Erythroblast (primary cell): ENCODE results near the gene TMEM237.
A peak's percentile ranks its signal among the peaks of the same experiment; 100 is the strongest.
"Not testable (repeated sequence)": the region's sequence is repeated elsewhere in the genome, so short reads cannot be mapped to it uniquely, and the experiment has no call there.

Experiments
- DNase-seq, 2 experiments: peaks; one replicate each; lab custom pipeline; 2025; lab: John Stamatoyannopoulos, UW
- GATA1 ChIP-seq: IDR thresholded peaks from 2 replicates; pipeline ENCODE4 v1.6.1; 2011; ENCODE audit warnings: low read depth, mild to moderate bottlenecking, control low read depth, low read length, moderate library complexity
- POLR2A ChIP-seq: IDR thresholded peaks from 2 replicates; pipeline ENCODE4 v1.6.1; 2011; ENCODE audit warnings: mild to moderate bottlenecking, low read length

Gene TMEM237, protein sequence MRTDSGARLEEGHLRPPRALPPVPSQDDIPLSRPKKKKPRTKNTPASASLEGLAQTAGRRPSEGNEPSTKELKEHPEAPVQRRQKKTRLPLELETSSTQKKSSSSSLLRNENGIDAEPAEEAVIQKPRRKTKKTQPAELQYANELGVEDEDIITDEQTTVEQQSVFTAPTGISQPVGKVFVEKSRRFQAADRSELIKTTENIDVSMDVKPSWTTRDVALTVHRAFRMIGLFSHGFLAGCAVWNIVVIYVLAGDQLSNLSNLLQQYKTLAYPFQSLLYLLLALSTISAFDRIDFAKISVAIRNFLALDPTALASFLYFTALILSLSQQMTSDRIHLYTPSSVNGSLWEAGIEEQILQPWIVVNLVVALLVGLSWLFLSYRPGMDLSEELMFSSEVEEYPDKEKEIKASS

DNA sequence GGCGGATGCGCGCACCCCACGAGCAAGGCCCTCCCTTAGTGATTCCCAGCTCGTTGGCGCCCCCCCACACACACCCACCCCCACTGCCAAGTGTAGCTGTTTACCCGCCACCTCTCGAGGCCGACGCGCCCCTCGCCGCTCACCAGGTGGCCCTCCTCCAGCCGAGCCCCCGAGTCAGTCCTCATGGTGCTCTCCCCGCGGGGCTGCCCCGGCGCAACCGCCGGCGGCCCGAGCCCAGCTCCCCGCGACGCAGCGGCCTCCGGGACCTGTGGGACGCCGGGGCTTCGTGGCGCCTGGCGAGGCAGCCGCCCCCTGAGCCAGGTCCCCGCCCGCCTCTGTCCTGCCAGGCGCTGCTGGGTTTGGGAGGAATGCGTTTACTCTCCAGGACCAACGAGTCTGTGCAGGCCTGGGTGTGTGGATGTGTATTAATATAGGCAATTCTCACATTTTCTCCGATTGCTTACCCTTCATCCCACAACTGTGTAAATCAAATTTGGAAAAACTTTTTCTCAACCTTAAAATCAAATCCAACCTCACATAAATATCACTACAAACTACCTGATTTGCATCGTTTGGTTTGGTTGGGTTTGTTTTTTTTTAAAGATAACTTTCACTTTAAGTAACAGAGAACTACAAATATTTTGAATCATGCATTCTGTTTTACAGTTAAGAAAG lies at the start of gene TMEM237:
TSS of gene TMEM237 (minus strand) at position 288 of the 675 bp plus-strand sequence. CDS start at position 185, 103 bp downstream.
- DNase-seq, result peak in 1 of 2 experiments; percentile 63

DNA sequence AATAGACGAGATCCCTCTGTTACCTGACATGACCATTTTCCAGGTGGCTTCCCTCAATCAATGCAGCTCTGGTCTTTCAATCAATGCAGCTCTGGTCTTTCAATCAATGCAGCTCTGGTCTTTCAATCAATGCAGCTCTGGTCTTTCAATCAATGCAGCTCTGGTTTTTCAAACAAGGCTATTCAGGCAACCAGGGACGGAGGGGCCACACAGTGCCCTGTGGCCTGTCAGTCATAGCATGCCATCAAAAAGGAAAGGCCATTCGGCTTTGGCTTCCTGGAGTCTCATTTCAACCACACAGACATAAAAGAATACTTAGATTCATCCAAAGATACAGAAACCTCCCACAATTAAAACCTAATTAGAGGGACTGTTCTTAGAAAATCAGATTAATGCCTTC lies 41.9 kb upstream of the TMEM237 start:
- no peak for TF ChIP-seq GATA1
- TF ChIP-seq POLR2A, result no peak
- DNase-seq, result no peak

More for the DNA sequence above, at the start of gene TMEM237:
- TF ChIP-seq POLR2A (no peak), GATA1 (no peak)

DNA sequence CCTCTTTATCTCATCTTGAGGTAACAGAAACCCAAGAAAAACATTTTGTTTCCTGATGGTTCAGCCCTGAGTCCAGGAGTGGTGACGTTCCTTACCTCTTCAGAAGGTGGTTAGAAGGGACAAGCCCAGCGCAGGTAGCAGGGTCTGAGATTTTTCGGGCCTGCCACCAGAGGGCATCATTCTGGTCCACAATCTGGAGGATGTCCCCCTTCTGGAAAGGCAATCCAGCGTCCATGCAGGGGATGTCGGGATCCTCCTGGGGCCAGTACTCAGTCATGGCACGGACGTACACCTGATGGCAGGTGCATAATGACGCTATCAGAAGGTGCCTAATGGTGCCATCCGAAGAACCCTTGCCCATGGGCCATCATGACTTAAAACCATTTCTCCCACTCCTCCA lies 37.4 kb upstream of the TMEM237 start:
- TF ChIP-seq GATA1, result no peak
- no peak for TF ChIP-seq POLR2A
- DNase-seq, result peak; percentile 20 to 54

DNA sequence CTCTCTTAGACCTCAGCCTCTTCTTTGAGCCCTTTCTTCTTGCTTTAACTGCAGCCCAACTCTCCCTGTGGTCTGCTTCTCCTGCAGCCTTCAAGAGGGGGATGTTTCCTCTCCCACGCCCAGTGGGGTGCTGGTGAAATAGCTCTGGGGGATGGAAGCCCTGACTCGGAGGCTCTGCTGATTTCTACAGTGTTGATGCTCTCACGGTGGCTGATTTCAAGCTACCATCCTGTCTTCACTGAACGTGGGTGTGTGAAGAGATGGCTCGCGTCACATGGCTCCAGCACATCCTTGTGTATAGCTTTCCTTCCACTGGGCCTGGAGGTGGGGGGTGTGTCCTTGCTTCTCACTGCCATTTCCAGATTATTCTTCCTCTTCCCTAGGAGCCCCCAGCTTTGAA lies 35.1 kb upstream of the TMEM237 start:
- TF ChIP-seq GATA1 (no peak), POLR2A (no peak)
- DNase-seq, result no peak

DNA sequence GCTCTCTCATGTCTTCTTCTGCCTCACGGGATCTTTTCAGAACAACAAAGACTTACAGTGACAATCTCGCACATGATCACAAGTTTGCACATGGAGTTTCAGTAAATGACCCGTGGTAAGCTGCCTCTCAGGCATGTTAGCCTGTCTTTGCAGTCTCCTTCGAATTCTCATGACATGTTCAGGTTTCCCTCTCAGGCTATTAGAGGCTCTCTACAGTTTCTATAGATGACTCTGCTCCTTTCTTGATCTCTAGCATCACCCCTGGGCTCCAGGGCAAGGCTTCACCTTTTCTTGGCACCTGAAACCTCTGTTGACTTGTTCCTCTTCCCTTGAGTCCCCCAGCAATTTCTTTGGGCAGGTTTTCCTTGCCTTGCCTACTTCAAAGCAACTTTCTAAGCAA lies 32.2 kb upstream of the TMEM237 start:
- TF ChIP-seq POLR2A (no peak), GATA1 (no peak)
- no peak for DNase-seq

DNA sequence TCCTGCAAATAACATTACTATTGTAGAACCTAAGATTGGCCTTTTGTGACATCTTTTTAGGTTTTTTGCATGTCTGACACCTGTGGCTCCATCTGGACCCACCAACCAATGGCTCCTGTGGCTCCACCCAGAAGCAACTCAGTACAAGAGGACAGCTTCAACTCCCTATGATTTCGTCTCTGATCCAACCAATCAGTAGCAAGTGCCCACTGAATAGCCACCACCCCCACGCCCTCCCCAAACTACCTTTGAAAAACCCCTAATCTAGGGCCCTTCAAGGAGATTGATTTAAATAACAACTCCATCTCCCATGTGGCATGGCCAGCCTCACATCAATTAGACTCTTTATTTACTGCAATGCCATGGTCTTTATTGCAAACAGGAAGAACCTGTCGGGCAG lies 31.5 kb upstream of the TMEM237 start:
- no peak for DNase-seq
- TF ChIP-seq GATA1 (no peak), POLR2A (no peak)

DNA sequence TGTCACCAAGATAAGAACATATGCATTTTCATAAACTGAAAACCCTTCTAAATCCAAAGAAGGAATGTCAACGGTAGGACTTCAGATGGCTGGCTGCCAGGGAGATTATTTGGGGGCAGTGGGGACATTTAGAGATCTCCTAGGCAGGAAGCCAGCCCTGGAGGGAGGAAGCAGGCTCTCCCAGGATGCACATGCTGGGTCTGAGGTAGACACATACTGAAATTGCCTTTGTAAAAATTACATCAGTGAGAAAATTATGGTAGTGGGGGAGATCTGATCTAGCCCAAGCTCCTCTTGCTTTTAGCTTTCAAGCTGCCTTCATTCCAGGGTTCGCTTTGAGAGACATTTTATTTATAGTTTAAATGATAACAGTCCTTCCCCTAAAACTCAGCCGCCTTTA lies 31.0 kb upstream of the TMEM237 start:
- TF ChIP-seq POLR2A, result no peak
- no peak for TF ChIP-seq GATA1
- DNase-seq, result no peak

DNA sequence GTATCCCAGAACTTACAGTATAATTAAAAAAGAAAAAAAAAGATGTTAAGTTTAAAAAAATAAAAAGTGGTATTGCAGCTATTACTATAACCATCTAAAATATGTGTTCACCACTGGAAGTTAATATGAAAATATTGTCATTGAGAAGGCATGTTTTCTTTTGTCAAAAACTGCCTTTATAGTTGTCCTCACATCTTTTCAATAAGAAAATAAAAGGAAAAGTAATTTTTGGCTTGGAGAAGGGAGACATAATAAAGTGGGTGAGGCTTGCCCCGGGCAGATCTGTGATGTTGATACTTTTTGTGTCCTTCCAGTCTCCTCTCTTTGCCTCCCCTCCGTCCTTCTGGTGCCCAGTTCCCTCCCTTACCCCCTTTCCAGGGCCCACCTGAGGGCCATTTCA lies 30.2 kb upstream of the TMEM237 start:
- TF ChIP-seq GATA1 (no peak), POLR2A (no peak)
- DNase-seq, result no peak

DNA sequence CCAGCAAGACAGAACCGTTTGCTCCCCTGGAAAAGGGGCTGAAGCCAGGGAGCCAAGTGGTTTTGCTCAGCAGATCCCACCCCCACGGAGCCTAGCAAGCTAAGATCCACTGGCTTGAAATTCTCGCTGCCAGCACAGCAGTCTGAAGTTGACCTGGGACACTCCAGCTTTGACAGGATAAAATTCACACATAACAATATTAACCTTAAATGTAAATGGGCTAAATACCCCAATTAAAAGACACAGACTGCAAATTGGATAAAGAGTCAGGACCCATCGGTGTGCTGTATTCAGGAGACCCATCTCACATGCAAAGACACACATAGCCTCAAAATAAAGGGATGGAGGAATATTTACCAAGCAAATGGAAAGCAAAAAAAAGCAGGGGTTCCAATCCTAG lies 27.9 kb upstream of the TMEM237 start:
- DNase-seq, result not testable (repeated sequence)

DNA sequence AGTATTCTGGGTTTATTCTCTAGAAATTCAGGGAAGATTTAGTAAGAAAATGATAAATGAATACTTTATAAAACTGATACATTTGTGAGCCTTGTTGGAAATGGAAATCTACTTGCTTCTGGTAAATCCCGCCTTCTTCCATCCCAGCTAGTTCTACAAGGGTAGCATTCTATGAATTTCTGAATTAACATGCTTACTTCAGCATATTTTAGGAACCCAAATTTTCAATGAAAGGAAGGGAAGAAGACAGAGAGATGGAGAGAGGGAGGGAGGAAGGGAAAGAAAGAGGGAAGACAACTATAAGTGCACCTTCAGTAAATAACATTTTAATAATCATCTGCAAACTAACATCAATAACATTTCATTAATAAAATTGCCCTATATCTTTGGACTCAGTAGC lies 26.6 kb upstream of the TMEM237 start:
- TF ChIP-seq POLR2A (no peak), GATA1 (no peak)
- DNase-seq, result no peak

DNA sequence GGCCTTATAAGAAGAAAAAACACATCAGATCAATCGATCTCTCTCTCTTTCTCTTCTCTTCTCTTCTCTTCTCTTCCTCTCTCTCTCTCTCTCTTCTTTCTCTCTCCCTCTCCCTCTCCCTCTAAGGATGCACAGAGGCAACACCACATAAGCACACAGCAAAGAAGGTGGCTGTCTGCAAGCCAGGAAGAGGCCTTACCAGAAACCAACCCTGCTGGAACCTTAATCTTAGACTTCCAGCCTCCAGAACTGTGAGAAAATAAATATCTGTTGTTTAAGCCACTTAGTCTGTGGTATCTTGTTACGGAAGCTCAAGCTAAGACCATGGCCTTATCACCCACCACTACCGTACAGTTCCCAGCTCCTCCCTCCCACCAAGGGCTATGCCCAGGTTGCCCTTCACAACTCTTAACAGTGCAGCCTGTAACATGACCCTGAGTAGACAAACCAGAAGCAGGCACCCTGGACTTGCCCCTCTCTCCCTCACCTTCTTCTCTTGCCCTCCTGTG lies 25.2 kb upstream of the TMEM237 start:
- peak in 1 of 2 experiments; percentile 5 for DNase-seq
- no peak for TF ChIP-seq GATA1
- no peak for TF ChIP-seq POLR2A

DNA sequence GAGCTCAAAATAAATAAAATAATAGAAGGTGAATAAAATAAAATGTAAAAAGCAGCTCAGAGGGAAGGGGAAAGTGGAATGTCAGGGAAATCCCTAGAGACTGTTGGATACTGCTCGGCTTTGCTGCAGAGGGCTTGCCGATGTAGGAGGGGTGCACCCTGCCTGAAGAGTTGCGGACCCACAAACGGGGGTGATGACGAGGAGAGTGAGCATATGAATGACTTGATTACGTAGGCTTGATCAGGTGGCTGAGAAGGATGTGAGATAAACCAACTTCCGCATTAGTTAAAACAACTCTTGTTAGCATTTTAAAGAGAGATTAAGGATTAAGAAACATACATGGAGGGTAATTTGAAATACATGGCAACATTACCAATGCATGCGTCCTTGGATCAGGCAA lies 21.0 kb upstream of the TMEM237 start:
- no peak for DNase-seq
- no peak for TF ChIP-seq GATA1
- TF ChIP-seq POLR2A, result no peak

DNA sequence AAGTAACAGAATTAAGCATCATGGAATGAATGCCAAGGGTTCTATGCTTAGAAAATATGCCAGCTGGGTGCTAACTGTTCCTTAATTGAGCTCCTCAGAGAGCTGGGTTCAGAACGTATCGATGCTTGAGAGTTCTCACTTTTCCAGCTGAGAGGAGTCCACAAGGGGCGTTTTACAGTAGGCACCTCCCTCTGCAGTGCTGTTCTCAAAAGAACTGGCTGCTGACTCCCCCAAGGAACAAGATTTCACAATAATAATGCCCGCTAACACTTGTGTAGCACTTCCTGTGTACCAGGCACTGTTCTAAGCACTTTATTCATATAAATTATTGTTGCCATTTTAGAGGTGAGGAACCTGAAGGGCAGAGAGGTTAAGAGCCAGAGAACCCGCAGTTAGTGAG lies 18.1 kb upstream of the TMEM237 start:
- DNase-seq, result no peak
- no peak for TF ChIP-seq POLR2A
- no peak for TF ChIP-seq GATA1

DNA sequence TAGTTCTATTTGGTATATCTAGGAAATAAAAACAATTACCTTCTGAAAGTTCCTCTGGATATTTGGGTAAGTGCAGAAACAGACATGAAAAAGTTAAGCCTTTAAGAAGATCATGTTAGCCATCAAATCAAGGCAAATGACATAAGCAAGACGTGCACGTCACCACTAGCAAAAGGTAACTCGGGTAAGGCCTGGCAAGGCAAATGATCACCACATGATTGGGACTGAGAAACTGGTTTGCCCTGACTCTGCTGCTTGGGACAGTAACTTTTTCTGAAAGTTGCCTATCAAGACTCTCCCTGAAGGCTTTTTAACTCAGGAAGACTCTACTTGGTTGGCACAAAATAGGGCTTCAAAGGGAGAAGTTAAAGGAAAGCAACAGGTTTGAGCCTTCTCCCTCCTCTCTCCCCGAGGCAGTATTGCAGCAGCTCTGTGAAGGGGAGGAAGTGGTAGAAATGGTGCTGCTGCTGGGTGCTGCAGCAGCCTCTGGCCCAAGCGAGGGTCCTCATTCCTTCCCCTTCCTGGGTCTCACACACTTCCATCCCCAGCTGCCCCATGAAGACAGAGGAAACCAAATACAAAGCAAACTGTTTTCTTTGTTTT lies 17.1 kb upstream of the TMEM237 start:
- no peak for TF ChIP-seq POLR2A
- no peak for DNase-seq
